GM12891 (cell line): ENCODE data around the gene KCNK5.

Experiments used
- PAX5 ChIP-seq: IDR thresholded peaks from 2 replicates; pipeline ENCODE4 v1.6.1; 2011; ENCODE audit warnings: low read length, moderate library complexity, mild to moderate bottlenecking; ENCODE audit not compliant: insufficient read depth, severe bottlenecking
- POLR2A ChIP-seq: IDR thresholded peaks from 2 replicates; pipeline ENCODE4 v1.6.1; 2011; ENCODE audit warnings: low read depth, low read length, control low read depth
- POLR2AphosphoS5 ChIP-seq: IDR thresholded peaks from 2 replicates; pipeline ENCODE4 v1.6.1; 2011; ENCODE audit warnings: low read depth, low read length, control low read depth
- SPI1 ChIP-seq: IDR thresholded peaks from 2 replicates; pipeline ENCODE4 v1.6.1; 2011; ENCODE audit warnings: low read depth, low read length, control low read depth

DNA sequence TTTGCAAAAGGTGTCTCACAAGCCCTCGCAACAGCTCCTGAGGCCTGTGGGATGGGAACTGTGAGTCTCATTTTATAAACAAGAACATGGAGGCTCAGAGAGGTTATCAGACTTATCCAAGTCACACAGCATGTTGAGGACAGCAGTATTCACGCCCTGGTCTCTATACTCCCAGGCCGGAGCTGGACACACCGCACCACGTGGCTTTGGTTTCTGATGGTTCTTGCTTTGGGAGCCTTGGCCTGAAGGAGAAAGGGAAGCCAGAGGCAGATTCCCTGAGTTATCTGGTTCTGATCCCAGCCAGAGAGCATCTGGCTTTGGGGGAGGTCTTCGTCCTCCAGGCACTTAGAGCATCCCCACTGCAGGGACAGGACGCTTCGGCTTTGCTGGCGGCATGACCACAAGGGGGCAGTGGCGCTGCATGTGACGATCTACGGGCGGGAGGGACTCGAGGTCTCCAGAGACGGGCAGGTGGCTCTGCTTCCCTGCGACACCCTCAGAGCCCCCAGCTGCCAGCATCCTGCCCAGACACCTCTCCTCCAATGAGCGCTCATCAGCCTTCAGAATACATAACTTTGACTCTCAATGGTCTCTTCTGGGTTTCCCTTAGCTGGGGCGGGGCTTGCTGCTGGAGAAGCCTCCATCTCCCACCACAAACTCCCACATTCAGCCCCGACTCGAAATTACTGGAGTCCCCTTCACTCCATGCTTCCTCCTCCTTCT is 62.9 kb downstream of the KCNK5 start:
- TF ChIP-seq SPI1 (no peak), POLR2A (no peak), PAX5 (no peak), POLR2AphosphoS5 (no peak)
